Chondrocyte (in vitro differentiated cells): ENCODE measurements around the gene PLEKHM2. TPM values are rescaled to one million over a fixed set of nuclear protein-coding genes. Genes with fewer than 3 reads are reported as not detected.
A peak's percentile ranks its signal among the peaks of the same experiment; 100 is the strongest.

Experiments
- DNase-seq: peaks from one replicate; pipeline ENCODE4 v3.0.0; 2021; ENCODE audit warnings: mixed read lengths, low spot score
- H3K27ac Mint-ChIP-seq: one replicate; pipeline ENCODE4 v1.8.0; 2021; ENCODE audit warnings: mild to moderate bottlenecking, moderate library complexity, mixed read lengths; ENCODE audit not compliant: unreplicated experiment
- H3K27me3 Mint-ChIP-seq: 2 replicates; pipeline ENCODE4 v1.8.0; 2021; ENCODE audit warnings: low read depth, mixed read lengths
- H3K36me3 Mint-ChIP-seq: 2 replicates; pipeline ENCODE4 v1.8.0; 2021; ENCODE audit warnings: low read depth, mixed read lengths
- H3K4me1 Mint-ChIP-seq: 2 replicates; pipeline ENCODE4 v1.8.0; 2021; ENCODE audit warnings: low read depth, mild to moderate bottlenecking, mixed read lengths
- H3K4me3 Mint-ChIP-seq: one replicate; pipeline ENCODE4 v1.8.0; 2021; ENCODE audit warnings: mild to moderate bottlenecking, moderate library complexity, mixed read lengths; ENCODE audit not compliant: unreplicated experiment
- H3K9me3 Mint-ChIP-seq: 2 replicates; pipeline ENCODE4 v1.8.0; 2021; ENCODE audit warnings: low read depth, mixed read lengths
- CTCF ChIP-seq: fragments of 200-600 bp; sonication (generic); IDR thresholded peaks from 2 replicates; pipeline ENCODE4 v1.5.0; 2021; ENCODE audit warnings: antibody characterized with exemption, mild to moderate bottlenecking, moderate library complexity
- total RNA-seq: library from RNA; stranded (reverse); gene quantifications from 3 replicates; pipeline ENCODE4 v1.2.1, GENCODE V29; 2021

The PLEKHM2 gene
- total RNA-seq, 1 donor from 2014 or later: 68.3 TPM

GRCh38 chr1:15755021-15755645 is 71.0 kb downstream of the PLEKHM2 start:
- Mint-ChIP-seq H3K27ac (no peak overlapping the region), H3K4me3 (no peak overlapping the region), H3K9me3 (no peaks in the 10 kb centered on the region), H3K4me1 (peaks cover 47% of the 10 kb centered on the region), H3K36me3 (peaks cover 2% of the 10 kb centered on the region), H3K27me3 (no peaks in the 10 kb centered on the region)
- no peak for DNase-seq
- TF ChIP-seq CTCF: no peak

- Mint-ChIP-seq H3K4me1 (peaks cover 45% of the 10 kb centered on the region), H3K9me3 (no peaks in the 10 kb centered on the region), H3K27me3 (no peaks in the 10 kb centered on the region), H3K4me3 (no peak overlapping the region), H3K36me3 (peaks cover 2% of the 10 kb centered on the region), H3K27ac (no peak overlapping the region)
- TF ChIP-seq CTCF: no peak
- no peak for DNase-seq
Observed at GRCh38 chr1:15755646-15756040, 71.5 kb downstream of the PLEKHM2 start.

- H3K4me3 Mint-ChIP-seq: no peak overlapping the region
- peaks cover 2% of the 10 kb centered on the region for H3K36me3 Mint-ChIP-seq
- peak overlapping the region; percentile 61 for H3K27ac Mint-ChIP-seq
- TF ChIP-seq CTCF: no peak
- no peaks in the 10 kb centered on the region for H3K9me3 Mint-ChIP-seq
- peak; percentile 88 for DNase-seq
- no peaks in the 10 kb centered on the region for H3K27me3 Mint-ChIP-seq
- peaks cover 45% of the 10 kb centered on the region for H3K4me1 Mint-ChIP-seq
Observed at GRCh38 chr1:15756143-15757015, 72.3 kb downstream of the PLEKHM2 start.

GRCh38 chr1:15757016-15757543 is 73.0 kb downstream of the PLEKHM2 start:
- H3K4me1 Mint-ChIP-seq: peaks cover 47% of the 10 kb centered on the region
- H3K9me3 Mint-ChIP-seq: no peaks in the 10 kb centered on the region

More at GRCh38 chr1:15757016-15757543, 73.0 kb downstream of the PLEKHM2 start:
- H3K27ac Mint-ChIP-seq: peak overlapping the region; percentile 82
- peak overlapping the region; percentile 83 for H3K4me3 Mint-ChIP-seq
- no peak for TF ChIP-seq CTCF
- peaks cover 5% of the 10 kb centered on the region for H3K36me3 Mint-ChIP-seq
- H3K27me3 Mint-ChIP-seq: no peaks in the 10 kb centered on the region
- no peak for DNase-seq
